ENCODE results near the gene CHERP. TPM values are rescaled to one million over a fixed set of nuclear protein-coding genes. Genes with fewer than 3 reads are reported as not detected.

CHERP gene
- total and polyA plus RNA-seq, 2 of the 4 experiments (the other 2 are of a cell fraction): 0.54 to 13.5 TPM

Small RNA genes lying within 50 kb of the gene (microRNA-seq; reads per million reads assigned to microRNA genes)
- gene RN7SL146P (ENCODE audit: insufficient read depth, insufficient read length): not detected

Small RNA genes lying within 50 kb of the gene (small RNA-seq; reads per million reads assigned to genes)
- 0 reads per million in 5 experiments for gene RN7SL146P

Other genes with a start within 250 kb of the CHERP start
- gene KLF2, start 217.6 kb downstream of the CHERP start, total RNA-seq (2012; rRNA removed): 1.1 and 3.3 TPM in 2 replicates
- 34.4 and 38.9 TPM in 2 replicates for gene KLF2, start 217.6 kb downstream of the CHERP start, polyA plus RNA-seq (2012; rRNA removed)
- 7.5 and 9.2 TPM in 2 replicates for gene EPS15L1, start 70.5 kb downstream of the CHERP start, total RNA-seq (2012; rRNA removed)
- gene EPS15L1, start 70.5 kb downstream of the CHERP start, polyA plus RNA-seq (2012; rRNA removed): 21.7 and 22.1 TPM in 2 replicates
- gene CALR3, start 46.3 kb downstream of the CHERP start, total RNA-seq (2012; rRNA removed): not detected in 2 replicates
- gene CALR3, start 46.3 kb downstream of the CHERP start, polyA plus RNA-seq (2012; rRNA removed): not detected in 2 replicates
- gene C19orf44, start 46.0 kb downstream of the CHERP start, total RNA-seq (2012; rRNA removed): 1.4 and 1.7 TPM in 2 replicates
- gene C19orf44, start 46.0 kb downstream of the CHERP start, polyA plus RNA-seq (2012; rRNA removed): 3.8 and 4.1 TPM in 2 replicates
- gene SLC35E1, start 30.0 kb upstream of the CHERP start, total RNA-seq (2012; rRNA removed): 22.6 and 25.8 TPM in 2 replicates
- 38.0 and 46.7 TPM in 2 replicates for gene SLC35E1, start 30.0 kb upstream of the CHERP start, polyA plus RNA-seq (2012; rRNA removed)
- gene MED26, start 85.8 kb upstream of the CHERP start, total RNA-seq (2012; rRNA removed): 2.0 and 2.8 TPM in 2 replicates
- 4.0 and 4.9 TPM in 2 replicates for gene MED26, start 85.8 kb upstream of the CHERP start, polyA plus RNA-seq (2012; rRNA removed)
- 55.7 and 68.6 TPM in 2 replicates for gene SMIM7, start 117.7 kb upstream of the CHERP start, total RNA-seq (2012; rRNA removed)
- 64.8 and 66.5 TPM in 2 replicates for gene SMIM7, start 117.7 kb upstream of the CHERP start, polyA plus RNA-seq (2012; rRNA removed)
- gene TMEM38A, start 118.7 kb upstream of the CHERP start, total RNA-seq (2012; rRNA removed): 1.4 and 2.0 TPM in 2 replicates
- 1.3 and 2.2 TPM in 2 replicates for gene TMEM38A, start 118.7 kb upstream of the CHERP start, polyA plus RNA-seq (2012; rRNA removed)
- gene NWD1, start 177.4 kb upstream of the CHERP start, total RNA-seq (2012; rRNA removed): not detected in 2 replicates
- not detected in 2 replicates for gene NWD1, start 177.4 kb upstream of the CHERP start, polyA plus RNA-seq (2012; rRNA removed)